GM21360 (cell line): Measurements from ENCODE around the gene PUS7L.

Experiments used
- ATAC-seq: cut with Tn5 transposase; IDR thresholded peaks from one replicate; pipeline ENCODE4 v1.9.1; 2021; ENCODE audit warnings: mild to moderate bottlenecking, moderate library complexity; ENCODE audit not compliant: unreplicated experiment

The PUS7L gene

DNA sequence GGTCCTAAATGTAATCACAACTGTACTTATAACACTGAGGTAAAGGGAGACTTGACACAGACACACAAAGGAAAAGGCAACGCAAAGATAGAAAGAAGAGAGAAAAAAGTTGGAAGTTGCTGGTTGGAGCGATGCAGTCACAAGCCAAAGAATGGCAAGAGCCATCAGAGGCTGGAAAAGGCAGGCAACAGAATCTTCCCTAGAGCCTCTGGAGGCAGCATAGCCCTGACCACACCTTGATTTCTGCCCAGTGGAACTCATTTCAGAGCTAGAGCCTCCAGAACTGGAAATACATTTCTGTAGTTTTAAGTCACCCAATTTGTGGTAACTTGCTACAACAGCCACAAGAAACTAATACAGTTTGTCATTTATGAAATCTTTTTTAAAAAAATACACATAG is 89.2 kb downstream of the PUS7L start:
- ATAC-seq: no peak
